Mucosa of descending colon (tissue), 3 donors: ENCODE measurements around the gene HPSE2. TPM values are rescaled to one million over a fixed set of nuclear protein-coding genes. Genes with fewer than 3 reads are reported as not detected.

Source experiments
- ATAC-seq: fragments of 200-7000 bp; cut with Tn5 transposase; one replicate; pipeline ENCODE4 v1.9.1; 2020; ENCODE audit warnings: mild to moderate bottlenecking, moderate library complexity
- DNase-seq, 3 donors: peaks; one replicate each; pipeline ENCODE4 v3.0.0-alpha.2; 2020
- H3K36me3 ChIP-seq: fragments of 200-600 bp; one replicate; pipeline ENCODE4 v1.8.0; 2021; ENCODE audit warnings: low read depth, mild to moderate bottlenecking
- H3K4me1 ChIP-seq: fragments of 200-600 bp; one replicate; pipeline ENCODE4 v1.8.0; 2021; ENCODE audit warnings: low read depth, mild to moderate bottlenecking
- H3K4me3 ChIP-seq: fragments of 200-600 bp; one replicate; pipeline ENCODE4 v1.8.0; 2021; ENCODE audit warnings: mild to moderate bottlenecking
- H3K9me3 ChIP-seq: fragments of 200-600 bp; one replicate; pipeline ENCODE4 v1.8.0; 2021; ENCODE audit warnings: mild to moderate bottlenecking
- CTCF ChIP-seq: fragments of 200-600 bp; IDR thresholded peaks from one replicate; pipeline ENCODE4 v1.8.0; 2022; ENCODE audit warnings: antibody characterized with exemption, mild to moderate bottlenecking
- intact Hi-C, 2 donors: fragments of 100-400 bp; cut with DNase I in 1 of 2; cut with micrococcal nuclease in 1 of 2; formaldehyde crosslinking; loops; one replicate each; pipeline versions ENCODE4 v1.11.0 to v1.11.1; 2022; cut with DNase I, micrococcal nuclease
- total RNA-seq, 3 donors: library from RNA; stranded (reverse); fragmentation: NEBNext Ultra II Directional in 2 of 3; extraction: Animal tissue kit (Norgen Biotek cat#: 25700) in 2 of 3; gene quantifications; one replicate each; pipeline versions ENCODE4 v1.2.1 to v1.2.4, GENCODE V29; 2021 to 2023
- donor health status: DM: no; HTN: no; CAD: no; lungs with moderate emphysema.
- donor health status: DM: no; HTN: no; CAD: no.
- donor health status: DM: no; HTN: yes; CAD: no.

The HPSE2 gene
- total RNA-seq, 3 donors from 2014 or later, result 1.3 to 3.7 (median 2.4) TPM

DNA sequence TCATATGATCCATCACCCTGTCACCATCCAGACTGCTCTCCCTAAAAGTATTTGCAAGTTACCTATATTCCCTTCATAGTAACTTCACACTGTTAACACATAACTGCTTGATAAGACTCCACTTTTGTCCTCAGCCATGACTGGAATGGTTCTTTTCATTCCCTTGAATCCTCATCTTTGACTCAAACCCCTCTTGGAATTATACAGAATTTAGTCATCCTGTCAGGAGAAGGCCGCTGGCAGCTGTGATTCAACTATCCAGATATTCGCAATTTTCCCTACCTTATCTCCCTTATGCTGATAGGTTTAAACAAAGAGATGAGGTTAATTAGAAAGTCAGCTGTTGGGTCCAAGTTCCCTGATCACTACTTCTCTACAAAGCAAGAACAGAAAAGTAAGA is 646.0 kb downstream of the HPSE2 start:
- no peak for TF ChIP-seq CTCF
- no peaks in the 10 kb centered on the region for H3K9me3 ChIP-seq
- no peaks in the 10 kb centered on the region for H3K4me1 ChIP-seq
- ATAC-seq (no peak), DNase-seq (no peak)
- no peaks in the 10 kb centered on the region for H3K36me3 ChIP-seq
- H3K4me3 ChIP-seq, result no peak overlapping the region
- intact Hi-C loops, result no loop called here

- DNase-seq, result no peak
- intact Hi-C loops, result no loop called here
- Histone ChIP-seq H3K36me3 (no peaks in the 10 kb centered on the region), H3K4me3 (no peak overlapping the region), H3K9me3 (no peaks in the 10 kb centered on the region), H3K4me1 (no peaks in the 10 kb centered on the region)
- no peak for ATAC-seq
- TF ChIP-seq CTCF, result no peak
Measured at GRCh38 chr10:98589007-98589406, 646.6 kb downstream of the HPSE2 start.

DNA sequence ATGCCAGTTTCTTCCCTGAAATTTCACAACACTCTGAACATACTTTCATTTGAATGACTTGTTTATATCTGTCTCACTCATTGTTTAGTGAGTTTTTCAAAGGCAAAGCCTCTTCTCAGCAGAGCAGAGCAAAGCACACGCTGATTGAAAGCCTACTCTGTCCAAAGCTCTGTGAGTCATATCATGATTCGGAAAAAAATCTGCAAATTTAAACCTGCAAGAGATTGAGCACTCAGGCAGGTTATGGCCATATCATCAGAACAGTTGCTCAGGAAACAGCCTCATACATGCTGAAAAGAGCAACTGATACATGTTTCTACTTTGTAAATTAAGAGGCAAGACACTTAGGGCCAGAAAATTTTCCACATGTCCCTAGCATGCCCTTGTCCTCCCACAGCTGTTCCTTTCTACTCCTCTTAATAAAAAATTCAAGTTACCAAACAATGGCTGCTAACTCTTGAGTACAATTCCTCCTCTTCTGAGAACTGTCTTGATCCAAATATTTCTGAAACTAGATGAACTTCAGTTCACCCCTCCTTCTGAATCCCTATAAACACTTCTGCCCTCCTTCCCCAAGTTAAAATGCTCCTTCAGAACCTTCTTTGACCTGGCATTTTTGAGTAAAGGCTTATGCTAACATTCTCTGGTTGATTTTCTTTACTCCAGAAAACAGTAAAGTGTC is 648.4 kb downstream of the HPSE2 start:
- no peak for TF ChIP-seq CTCF
- Histone ChIP-seq H3K4me3 (no peak overlapping the region), H3K36me3 (no peaks in the 10 kb centered on the region), H3K4me1 (no peaks in the 10 kb centered on the region), H3K9me3 (no peaks in the 10 kb centered on the region)
- DNase-seq, result no peak
- ATAC-seq, result no peak
- intact Hi-C loops, result no loop called here

- intact Hi-C loops, result no loop called here
- no peak overlapping the region for H3K4me3 ChIP-seq
- H3K9me3 ChIP-seq, result no peaks in the 10 kb centered on the region
- DNase-seq (no peak), ATAC-seq (no peak)
- TF ChIP-seq CTCF, result no peak
- H3K4me1 ChIP-seq, result no peaks in the 10 kb centered on the region
- no peaks in the 10 kb centered on the region for H3K36me3 ChIP-seq
Measured at GRCh38 chr10:98586096-98586495, 649.6 kb downstream of the HPSE2 start.

GRCh38 chr10:98582363-98582762 is 653.3 kb downstream of the HPSE2 start:
- intact Hi-C loops, result no loop called here
- DNase-seq (no peak), ATAC-seq (no peak)
- no peaks in the 10 kb centered on the region for H3K9me3 ChIP-seq
- no peaks in the 10 kb centered on the region for H3K4me1 ChIP-seq
- no peak overlapping the region for H3K4me3 ChIP-seq
- no peak for TF ChIP-seq CTCF
- no peaks in the 10 kb centered on the region for H3K36me3 ChIP-seq

DNA sequence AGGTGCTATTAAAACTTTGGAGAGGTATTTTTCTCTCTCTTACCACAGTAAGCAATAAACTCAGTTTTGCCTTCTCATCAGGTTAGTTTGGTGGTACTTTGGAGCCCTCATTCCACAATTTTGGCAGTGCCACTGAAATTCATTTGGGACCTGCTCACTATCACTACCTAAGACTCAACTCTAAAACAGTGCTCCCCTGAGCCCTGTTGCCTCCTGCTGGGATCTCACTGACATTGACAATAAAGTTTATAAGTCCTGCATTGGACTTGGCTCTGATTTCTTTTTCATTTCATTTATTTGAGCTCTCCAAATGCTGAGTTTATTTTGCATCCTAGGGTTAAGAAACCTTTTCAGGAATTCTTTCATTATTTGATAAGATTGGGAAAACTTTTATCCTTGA is 658.1 kb downstream of the HPSE2 start:
- intact Hi-C loops, result no loop called here
- TF ChIP-seq CTCF, result no peak
- Histone ChIP-seq H3K4me3 (no peak overlapping the region), H3K36me3 (no peaks in the 10 kb centered on the region), H3K4me1 (no peaks in the 10 kb centered on the region), H3K9me3 (no peaks in the 10 kb centered on the region)
- DNase-seq, result no peak
- no peak for ATAC-seq
